Adipocyte (in vitro differentiated cells): ENCODE results near the gene TEX261.
"Not testable (repeated sequence)": the region's sequence is repeated elsewhere in the genome, so short reads cannot be mapped to it uniquely, and the experiment has no call there.

Experiments
- DNase-seq: peaks from one replicate; pipeline ENCODE4 v3.0.0-alpha.2; 2015; ENCODE audit warnings: low read depth
- H3K27me3 ChIP-seq: replicated peaks from 2 replicates; pipeline ENCODE4 v1.7.0; 2013; ENCODE audit warnings: mild to moderate bottlenecking, low read length, moderate library complexity; ENCODE audit not compliant: control insufficient read depth, insufficient read depth
- H3K36me3 ChIP-seq: 2 replicates; pipeline ENCODE4 v1.7.0; 2013; ENCODE audit warnings: low read length, mild to moderate bottlenecking, moderate library complexity; ENCODE audit not compliant: control insufficient read depth, insufficient read depth, severe bottlenecking
- H3K4me1 ChIP-seq: 2 replicates; pipeline ENCODE4 v1.7.0; 2013; ENCODE audit warnings: mild to moderate bottlenecking, low read length, moderate library complexity; ENCODE audit not compliant: control insufficient read depth, insufficient read depth
- H3K4me3 ChIP-seq: 2 replicates; pipeline ENCODE4 v1.7.0; 2013; ENCODE audit warnings: mild to moderate bottlenecking, low read length, moderate library complexity
- H3K9ac ChIP-seq: 2 replicates; pipeline ENCODE4 v1.7.0; 2013; ENCODE audit warnings: mild to moderate bottlenecking, low read length, moderate library complexity
- H3K9me3 ChIP-seq: 2 replicates; pipeline ENCODE4 v1.7.0; 2013; ENCODE audit warnings: mild to moderate bottlenecking, low read length, moderate library complexity; ENCODE audit not compliant: control insufficient read depth

The TEX261 gene

DNA sequence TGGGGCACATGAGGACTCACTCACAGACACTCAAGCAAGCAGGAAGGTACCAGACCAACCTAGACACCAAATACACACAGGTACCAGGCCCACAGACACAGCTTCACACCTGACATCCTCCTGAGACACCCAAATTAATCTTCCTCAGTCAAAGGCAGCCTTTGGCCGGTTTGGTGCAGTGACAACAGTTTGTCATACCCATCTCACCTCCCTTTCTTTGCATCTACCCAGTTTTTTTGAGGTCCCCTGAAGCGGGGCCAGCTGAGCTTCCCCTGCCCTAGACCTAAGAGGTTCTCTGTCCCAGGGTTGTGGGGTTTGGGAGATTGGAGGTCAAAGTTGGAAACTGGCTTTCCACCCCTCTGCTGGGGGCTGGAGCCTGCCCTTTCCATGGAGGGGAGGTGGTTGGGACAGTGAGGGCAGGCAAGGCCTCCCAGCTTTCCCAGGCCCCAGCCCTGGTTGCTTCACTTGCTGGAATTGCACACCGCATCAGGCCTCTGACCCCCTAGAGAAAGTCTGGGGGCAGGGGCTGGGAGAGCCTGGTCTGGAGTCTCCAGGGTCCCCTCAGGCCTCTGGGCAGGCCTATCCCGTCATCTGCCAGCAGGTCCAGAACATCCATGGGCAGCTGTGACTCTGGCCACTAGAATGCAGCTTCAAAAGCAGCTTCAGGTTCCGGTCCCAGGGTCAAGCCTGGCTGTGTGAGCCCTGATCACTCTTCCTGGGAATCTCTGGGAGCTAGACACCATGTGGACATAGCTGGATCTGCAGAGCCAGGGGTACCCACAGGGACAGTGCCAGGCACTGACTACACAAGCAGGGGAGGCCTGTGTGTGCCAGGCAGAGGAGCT is 12.5 kb upstream of the TEX261 start:
- H3K9me3 ChIP-seq: no peaks in the 10 kb centered on the region
- H3K9ac ChIP-seq: no peak overlapping the region
- no peaks in the 10 kb centered on the region for H3K4me1 ChIP-seq
- no peak overlapping the region for H3K4me3 ChIP-seq
- no peaks in the 10 kb centered on the region for H3K36me3 ChIP-seq
- peaks cover 38% of the 10 kb centered on the region for H3K27me3 ChIP-seq
- DNase-seq: no peak

DNA sequence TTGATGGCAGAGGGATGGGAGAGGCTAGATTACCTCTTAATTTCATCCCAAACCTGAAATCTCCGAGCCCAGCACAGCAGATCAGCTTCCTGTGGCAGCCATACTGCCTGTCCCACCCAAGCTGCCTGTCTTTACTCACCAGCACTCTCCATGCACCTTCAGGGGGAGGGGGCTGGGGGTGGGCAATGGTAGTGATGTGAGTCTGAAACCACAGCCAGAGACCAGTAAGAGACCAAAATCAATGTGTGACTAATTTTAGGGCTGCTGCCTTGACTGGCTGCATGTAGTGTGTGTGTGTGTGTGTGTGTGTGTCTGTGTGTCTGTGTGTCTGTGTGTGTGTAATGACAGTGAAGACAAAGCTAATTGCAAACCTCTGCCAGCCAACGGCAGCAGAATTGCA is 11.7 kb upstream of the TEX261 start:
- Histone ChIP-seq H3K4me1 (no peaks in the 10 kb centered on the region), H3K4me3 (no peak overlapping the region), H3K9ac (no peak overlapping the region), H3K36me3 (no peaks in the 10 kb centered on the region), H3K9me3 (no peaks in the 10 kb centered on the region), H3K27me3 (peaks cover 30% of the 10 kb centered on the region)
- DNase-seq: no peak

DNA sequence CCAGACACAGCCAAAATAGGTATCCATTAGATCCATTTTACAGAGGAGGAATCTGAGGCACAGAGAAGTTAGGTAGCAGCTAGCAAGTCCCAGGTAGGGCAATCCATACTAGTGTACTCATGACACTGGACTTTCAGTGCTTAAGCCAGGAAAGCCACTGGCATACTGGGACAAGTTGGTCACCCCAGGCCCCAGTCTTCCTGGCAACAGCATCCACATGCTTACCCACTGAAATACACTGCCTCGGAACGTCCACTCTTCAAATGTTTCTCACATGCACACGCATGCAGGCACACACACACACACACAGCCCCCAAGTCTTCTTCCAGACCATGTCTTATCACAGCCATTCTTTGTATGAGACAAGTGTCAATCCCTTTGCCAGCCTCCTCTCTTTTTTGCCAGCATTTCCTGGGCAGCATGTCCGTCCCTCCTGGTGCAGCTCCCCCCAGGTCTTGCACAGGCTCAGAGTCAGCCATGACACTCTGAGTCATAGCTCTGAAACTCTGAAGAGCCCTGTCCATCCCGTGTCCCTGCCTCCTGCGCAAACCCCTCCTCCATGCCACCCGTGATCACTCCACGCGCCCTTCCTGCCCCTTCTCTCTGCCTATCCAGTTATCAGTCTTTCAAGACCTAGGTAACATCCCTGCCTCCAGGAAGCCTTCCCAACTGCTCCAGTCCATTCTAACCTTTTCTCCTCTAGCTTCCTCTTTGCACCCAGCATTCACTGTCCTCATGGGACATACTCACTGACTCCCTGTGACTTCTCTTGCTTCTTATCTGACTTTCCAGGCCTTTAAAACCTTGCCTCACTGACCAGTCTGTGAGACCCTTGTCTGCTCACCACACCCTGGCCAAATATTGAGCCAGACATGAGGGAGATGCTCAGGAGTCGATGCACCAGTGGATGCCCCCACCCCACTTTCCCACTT is 10.9 kb upstream of the TEX261 start:
- peaks cover 30% of the 10 kb centered on the region for H3K27me3 ChIP-seq
- no peak for DNase-seq
- no peaks in the 10 kb centered on the region for H3K9me3 ChIP-seq
- no peaks in the 10 kb centered on the region for H3K4me1 ChIP-seq
- H3K36me3 ChIP-seq: no peaks in the 10 kb centered on the region
- H3K9ac ChIP-seq: no peak overlapping the region
- no peak overlapping the region for H3K4me3 ChIP-seq

DNA sequence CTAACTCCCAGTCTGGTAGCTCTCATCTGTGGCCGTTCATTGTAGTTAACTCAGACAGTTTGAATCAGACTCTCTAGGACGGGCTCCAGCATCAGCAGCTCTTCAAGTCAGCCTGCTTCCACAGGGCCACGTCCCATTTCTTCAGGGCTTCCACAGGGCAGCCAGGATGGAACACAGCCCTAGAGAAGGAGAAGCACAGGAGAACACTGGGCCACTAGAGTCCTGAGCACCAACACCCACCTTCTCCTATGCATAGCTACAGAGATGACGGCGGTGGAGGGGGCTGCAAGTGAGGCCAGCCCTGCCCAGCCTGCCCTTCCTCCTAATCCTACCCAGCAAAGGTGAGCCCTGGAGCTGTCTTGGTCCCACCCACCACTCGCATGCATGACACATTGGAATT is 10.2 kb upstream of the TEX261 start:
- Histone ChIP-seq H3K27me3 (peaks cover 30% of the 10 kb centered on the region), H3K4me1 (no peaks in the 10 kb centered on the region), H3K36me3 (no peaks in the 10 kb centered on the region), H3K9ac (no peak overlapping the region), H3K9me3 (no peaks in the 10 kb centered on the region), H3K4me3 (no peak overlapping the region)
- DNase-seq: no peak

DNA sequence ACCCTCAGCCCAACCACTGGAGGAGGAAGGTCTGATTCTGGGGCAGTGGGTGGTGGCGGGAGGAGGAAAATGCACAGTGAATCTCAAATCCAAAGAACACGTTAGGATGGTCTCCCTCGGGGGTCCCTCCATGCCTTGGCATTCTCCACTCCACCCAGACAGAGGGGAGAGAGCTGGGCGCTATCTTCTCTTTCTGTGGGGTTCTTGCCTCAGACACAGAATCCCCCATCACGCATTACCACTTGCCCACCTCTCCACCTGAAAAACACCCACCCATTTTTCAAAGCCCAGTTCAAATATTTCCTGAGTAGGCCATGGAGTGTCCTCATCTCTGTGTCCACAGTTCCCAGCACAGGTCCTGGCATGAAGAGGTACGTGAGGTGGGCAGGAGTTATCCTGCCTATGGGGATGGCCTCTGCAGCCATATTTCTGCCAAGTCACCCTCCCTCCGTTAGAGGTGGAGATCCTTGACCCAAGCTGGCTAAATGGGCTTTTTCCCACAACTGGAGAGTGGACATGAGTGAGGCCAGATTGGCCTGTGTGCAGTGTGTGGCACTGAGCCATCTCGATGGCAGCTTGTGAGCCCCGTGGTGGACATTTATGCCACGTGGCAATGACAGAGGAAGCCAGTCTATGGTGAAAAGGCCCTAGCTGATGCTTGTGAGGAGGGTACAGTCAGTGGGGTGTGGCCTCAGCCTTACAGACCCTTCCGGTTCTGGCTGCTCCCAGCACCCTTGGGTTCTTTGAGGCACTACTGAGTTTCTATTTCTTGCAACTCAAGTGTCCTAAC is 9.5 kb upstream of the TEX261 start:
- peaks cover 30% of the 10 kb centered on the region for H3K27me3 ChIP-seq
- no peaks in the 10 kb centered on the region for H3K4me1 ChIP-seq
- DNase-seq: no peak
- H3K9ac ChIP-seq: no peak overlapping the region
- no peaks in the 10 kb centered on the region for H3K36me3 ChIP-seq
- no peaks in the 10 kb centered on the region for H3K9me3 ChIP-seq
- H3K4me3 ChIP-seq: no peak overlapping the region

DNA sequence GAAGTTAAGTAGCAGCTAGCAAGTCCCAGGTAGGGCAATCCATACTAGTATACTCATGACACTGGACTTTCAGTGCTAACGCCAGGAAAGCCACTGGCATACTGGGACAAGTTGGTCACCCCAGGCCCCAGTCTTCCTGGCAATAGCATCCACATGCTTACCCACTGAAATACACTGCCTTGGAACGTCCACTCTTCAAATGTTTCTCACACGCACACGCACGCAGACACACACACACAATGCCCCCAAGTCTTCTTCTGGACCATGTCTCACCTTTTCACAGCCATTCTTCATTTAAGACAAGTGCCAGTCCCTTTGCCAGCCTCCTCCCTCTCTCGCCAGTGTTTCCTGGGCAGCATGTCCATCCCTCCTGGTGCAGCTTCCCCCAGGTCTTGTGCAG is 8.7 kb upstream of the TEX261 start:
- no peaks in the 10 kb centered on the region for H3K9me3 ChIP-seq
- H3K36me3 ChIP-seq: no peaks in the 10 kb centered on the region
- peaks cover 26% of the 10 kb centered on the region for H3K27me3 ChIP-seq
- no peak for DNase-seq
- no peaks in the 10 kb centered on the region for H3K4me1 ChIP-seq
- no peak overlapping the region for H3K9ac ChIP-seq
- H3K4me3 ChIP-seq: no peak overlapping the region

DNA sequence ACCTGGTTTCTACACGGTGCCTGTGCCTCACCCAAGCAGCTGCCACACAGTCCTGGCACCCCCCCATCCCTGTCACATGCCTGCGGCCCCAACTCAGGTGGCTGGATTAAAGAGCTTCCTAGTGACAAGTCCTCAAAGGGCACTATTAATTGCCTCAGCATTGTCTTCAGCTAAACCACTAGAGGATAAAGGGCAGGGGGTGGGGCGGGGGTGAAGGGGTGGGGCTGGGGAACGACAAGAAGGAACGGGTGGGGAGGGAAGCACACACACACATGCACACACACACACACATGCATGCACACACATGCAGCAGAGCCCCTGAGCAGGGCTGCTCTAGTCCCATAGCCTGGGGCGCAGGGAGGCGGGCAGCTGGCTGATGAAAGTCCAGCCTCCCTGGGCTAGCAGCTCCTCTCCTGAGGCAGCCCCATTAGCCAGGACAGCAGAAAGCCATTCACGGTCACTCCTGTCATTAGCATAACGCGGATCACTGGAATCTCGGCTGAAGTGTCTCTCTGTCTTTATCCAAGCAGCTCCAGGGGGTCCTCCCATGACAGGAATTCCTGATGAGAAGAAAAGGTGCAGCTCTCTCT is 7.4 kb upstream of the TEX261 start:
- DNase-seq: no peak
- H3K9ac ChIP-seq: no peak overlapping the region

DNA sequence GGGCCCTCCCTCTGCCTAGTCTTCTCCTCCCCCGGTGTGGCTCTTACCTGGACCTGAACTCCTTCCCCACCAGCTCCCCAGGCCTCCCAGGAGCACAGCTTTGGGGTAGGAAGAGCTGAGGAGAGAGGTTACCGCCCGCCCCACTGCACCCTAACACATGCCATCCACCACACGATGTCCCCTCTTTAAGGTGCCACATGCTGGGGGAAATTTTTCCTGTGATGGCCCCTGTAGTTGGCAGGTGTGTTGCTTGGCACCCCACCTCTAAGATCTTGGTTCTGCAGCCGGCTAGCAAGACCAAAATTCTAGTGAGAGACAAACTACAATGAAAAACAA is 6.9 kb upstream of the TEX261 start:
- Histone ChIP-seq H3K27me3 (peaks cover 22% of the 10 kb centered on the region), H3K36me3 (no peaks in the 10 kb centered on the region), H3K9ac (no peak overlapping the region), H3K4me1 (no peaks in the 10 kb centered on the region), H3K9me3 (no peaks in the 10 kb centered on the region), H3K4me3 (no peak overlapping the region)
- DNase-seq: no peak

More for the DNA sequence above, 7.4 kb upstream of the TEX261 start:
- Histone ChIP-seq H3K4me3 (no peak overlapping the region), H3K27me3 (peaks cover 26% of the 10 kb centered on the region), H3K4me1 (no peaks in the 10 kb centered on the region), H3K9me3 (no peaks in the 10 kb centered on the region), H3K36me3 (no peaks in the 10 kb centered on the region)

DNA sequence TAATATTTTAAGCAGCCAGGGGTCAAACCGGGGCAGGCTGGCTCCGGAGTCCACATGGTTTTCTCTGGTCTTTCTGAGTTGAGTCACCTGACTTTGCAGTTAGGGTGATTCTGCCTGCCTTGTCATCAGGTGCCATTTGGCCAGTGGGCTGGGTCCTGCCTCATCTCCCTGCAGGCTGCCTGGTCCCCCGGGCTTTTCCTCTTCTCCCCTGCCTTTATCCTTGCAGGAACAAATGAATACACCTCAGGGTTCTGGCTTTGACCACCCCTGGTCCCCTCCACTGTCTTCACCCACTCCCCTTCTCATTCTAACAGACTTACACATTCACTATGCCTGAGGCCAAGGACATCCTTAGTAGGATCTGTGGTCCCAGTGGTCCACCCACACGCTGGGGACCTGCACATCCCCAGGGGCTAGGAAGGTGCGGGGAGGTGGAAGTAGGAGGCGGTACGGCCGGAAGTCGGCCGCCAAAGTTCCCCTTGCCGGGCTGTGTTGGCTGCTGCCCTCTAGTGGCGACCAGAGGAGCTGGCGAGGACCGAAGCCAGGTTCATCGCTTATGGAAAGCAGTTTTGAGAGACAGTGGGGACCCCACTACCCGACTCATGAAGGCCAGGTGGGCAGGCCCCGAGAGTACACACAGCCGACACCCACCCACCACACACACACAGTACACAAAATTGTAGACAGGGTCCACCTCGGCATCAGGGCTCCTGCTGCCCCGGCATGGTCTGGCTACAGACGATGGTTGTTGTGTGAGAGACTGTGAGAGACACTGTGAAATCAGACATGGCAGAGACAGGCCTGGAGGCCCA is 6.3 kb upstream of the TEX261 start:
- DNase-seq: peak; percentile 78
- H3K9me3 ChIP-seq: no peaks in the 10 kb centered on the region
- peak overlapping the region; percentile 61 for H3K9ac ChIP-seq
- no peaks in the 10 kb centered on the region for H3K36me3 ChIP-seq
- no peaks in the 10 kb centered on the region for H3K4me1 ChIP-seq
- H3K27me3 ChIP-seq: peaks cover 18% of the 10 kb centered on the region
- H3K4me3 ChIP-seq: peak overlapping the region; percentile 75

DNA sequence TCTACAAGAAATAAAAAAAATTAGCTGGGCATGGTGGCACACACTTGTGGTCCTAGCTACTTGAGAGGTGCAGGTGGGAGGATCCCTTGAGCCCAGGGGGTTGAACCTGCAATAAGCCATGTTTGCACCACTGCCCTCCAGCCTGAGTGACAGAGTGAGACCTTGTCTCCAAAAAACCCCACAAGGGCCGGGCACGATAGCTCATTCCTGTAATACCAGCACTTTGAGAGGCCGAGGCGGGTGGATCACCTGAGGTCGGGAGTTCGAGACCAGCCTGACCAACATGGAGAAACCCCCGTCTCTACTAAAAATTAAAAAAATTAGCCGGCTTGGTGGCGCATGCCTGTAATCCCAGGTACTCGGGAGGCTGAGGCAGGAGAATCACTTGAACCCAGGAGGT is 5.3 kb upstream of the TEX261 start:
- not testable (repeated sequence) for DNase-seq

More for the DNA sequence above, 5.3 kb upstream of the TEX261 start:
- H3K9me3 ChIP-seq, H3K9ac ChIP-seq, H3K36me3 ChIP-seq, H3K4me1 ChIP-seq, H3K4me3 ChIP-seq: not testable (repeated sequence)
- peaks cover 15% of the 10 kb centered on the region for H3K27me3 ChIP-seq
